ENCODE data around the gene PHLDB1.
A peak's percentile ranks its signal among the peaks of the same experiment; 100 is the strongest.

Gene PHLDB1

DNA sequence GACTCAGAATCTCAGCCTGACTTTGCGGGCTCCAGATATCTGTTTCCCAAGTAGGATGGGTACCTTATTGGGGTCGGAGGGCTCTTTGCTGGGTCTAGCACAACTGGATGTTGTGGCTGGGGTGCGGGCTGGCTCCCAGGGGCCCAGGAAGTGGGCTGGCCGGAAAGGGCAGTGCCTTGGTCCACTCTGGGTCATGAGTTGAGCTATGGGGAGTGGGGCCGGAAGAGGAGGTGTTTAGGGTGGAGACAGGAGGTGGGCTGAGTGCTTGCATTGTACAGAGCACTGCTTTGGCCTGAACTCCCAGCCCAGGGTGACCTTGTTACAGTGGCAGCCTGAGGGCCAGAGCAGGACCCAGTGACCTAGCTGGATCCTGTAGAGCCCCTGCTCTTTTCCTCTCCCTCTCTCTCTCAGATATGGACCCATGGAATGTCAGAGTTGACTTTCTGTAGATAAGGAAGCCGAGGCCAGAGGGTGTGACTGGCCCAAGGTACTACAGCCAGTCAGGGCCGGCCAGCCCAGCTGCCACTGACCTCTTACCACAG lies 13.2 kb downstream of the PHLDB1 start:
- peak overlapping the region; percentile 68 for H3K4me3 ChIP-seq (replicated peaks; ENCODE audit: low read depth, low read length)
- TF ChIP-seq, protein P1, sequence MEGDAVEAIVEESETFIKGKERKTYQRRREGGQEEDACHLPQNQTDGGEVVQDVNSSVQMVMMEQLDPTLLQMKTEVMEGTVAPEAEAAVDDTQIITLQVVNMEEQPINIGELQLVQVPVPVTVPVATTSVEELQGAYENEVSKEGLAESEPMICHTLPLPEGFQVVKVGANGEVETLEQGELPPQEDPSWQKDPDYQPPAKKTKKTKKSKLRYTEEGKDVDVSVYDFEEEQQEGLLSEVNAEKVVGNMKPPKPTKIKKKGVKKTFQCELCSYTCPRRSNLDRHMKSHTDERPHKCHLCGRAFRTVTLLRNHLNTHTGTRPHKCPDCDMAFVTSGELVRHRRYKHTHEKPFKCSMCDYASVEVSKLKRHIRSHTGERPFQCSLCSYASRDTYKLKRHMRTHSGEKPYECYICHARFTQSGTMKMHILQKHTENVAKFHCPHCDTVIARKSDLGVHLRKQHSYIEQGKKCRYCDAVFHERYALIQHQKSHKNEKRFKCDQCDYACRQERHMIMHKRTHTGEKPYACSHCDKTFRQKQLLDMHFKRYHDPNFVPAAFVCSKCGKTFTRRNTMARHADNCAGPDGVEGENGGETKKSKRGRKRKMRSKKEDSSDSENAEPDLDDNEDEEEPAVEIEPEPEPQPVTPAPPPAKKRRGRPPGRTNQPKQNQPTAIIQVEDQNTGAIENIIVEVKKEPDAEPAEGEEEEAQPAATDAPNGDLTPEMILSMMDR (IDR thresholded peaks at IDR 0.05; ENCODE audit: low read length, missing control alignments): no peak
- peak; percentile 48 for DNase-seq (ENCODE audit: low read depth)

DNA sequence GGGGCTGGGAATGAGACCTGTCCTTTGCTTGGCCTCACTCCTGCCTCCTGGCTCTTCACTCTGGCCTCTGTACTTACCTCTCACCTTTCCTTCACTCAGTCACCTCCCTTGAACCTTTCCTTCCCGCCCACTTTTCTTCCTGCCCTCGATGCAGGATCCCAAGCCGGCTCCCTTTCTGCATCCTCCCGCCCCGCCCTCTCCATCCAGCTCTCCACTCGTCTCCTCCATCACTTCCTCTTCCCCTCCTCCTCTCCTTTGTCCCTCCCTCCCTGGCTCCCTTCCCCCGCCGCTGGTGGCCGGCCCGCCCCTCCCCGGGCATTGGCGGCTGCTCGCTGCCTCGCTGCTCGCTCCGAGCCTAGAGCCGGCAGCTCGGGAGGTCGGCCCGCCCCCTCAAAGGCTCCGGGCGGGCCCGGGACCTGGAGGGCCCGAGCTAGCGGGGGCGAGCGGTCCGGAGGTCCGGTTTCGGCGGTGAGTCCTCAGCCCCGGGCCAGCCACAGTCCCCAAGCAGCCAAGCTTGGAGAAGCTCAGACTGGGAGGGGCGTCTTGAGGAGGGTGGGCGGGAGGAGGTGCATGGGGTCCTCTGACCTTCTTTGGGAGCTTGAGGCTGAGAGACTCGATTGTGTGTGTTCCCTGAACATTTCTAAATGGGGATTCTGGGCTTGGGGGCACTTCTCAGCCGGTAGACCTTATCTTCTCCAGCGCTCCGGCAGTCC lies 13.8 kb downstream of the PHLDB1 start:
- TF ChIP-seq, protein P1 (IDR thresholded peaks at IDR 0.05; ENCODE audit: low read length, missing control alignments): no peak
- peak; percentile 90 for DNase-seq (ENCODE audit: low read depth)
- H3K4me3 ChIP-seq (replicated peaks; ENCODE audit: low read depth, low read length): peak overlapping the region; percentile 68

DNA sequence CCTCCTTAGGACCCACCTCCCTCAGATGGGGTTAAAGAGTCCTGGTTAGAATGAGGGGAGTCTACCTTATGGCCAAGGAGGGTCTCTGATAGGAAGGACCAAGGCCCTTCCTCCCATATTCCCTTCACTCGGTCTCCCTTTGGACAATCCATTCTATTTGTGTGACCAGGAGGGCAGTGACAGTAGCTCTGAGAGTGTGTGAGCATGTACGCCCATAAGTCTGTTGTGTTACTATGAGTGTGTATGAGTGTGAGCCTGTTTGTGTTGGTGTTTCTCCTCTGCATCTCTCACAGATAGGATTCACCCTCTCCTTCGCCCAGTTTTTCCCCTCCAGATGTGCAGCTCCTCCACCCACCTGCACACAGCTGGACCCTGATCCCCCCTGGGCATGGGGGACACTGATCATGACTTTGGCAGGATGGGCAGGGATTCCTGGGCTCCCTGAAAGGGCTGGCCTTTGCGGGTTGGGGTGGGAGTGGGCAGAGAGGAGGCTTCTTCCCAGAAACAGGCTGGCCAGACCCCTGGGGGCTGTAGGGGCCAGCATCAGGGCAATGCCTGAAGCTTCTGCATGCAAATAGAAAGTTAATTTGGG lies 14.5 kb downstream of the PHLDB1 start:
- H3K4me3 ChIP-seq (replicated peaks; ENCODE audit: low read depth, low read length): peak overlapping the region; percentile 68
- TF ChIP-seq, protein P1 (IDR thresholded peaks at IDR 0.05; ENCODE audit: low read length, missing control alignments): no peak
- DNase-seq (ENCODE audit: low read depth): no peak

DNA sequence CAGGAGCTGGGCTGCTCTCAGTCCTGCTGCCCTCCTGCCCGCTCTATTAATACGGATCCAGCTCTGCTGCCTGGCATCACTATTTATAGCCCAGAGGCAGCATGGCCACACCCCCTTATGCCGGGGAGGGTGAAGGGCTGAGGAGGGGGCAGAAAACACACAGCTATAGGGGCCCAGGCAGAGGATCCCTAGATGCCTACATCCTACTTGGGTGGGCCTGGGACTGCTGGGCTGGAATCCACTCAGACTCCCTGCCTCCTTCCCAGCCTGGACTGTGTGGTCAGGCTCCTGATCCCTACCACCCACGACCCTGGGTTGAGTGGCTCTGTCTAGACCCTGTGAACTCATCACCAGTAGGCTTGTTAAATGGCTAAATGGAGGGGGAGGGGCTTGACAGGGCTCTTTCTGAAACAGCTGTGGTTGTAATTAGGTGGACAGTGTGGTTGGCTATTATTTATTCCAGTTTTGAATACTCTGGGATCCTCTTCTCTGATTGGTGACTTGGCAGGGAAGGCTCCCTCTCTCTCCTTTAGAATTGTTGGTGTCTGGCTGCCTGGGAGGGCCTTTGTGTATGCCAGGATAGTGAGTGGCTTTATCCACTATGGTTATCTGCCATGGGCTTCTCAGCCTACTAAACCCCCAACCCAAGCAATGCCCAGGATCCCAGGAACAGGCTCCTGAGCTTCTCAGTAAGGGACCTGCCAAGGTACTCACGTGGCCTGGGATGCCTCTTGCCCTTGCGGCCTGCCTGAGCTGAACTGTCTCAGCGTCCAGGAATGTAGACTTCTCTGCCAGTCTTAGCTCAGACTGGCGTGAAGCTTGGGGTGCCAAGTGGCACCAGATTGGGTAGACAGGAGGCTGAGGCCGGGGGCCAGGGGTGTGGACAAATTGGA lies 15.2 kb downstream of the PHLDB1 start:
- peak overlapping the region; percentile 68 for H3K4me3 ChIP-seq (replicated peaks; ENCODE audit: low read depth, low read length)
- DNase-seq (ENCODE audit: low read depth): peak; percentile 66
- TF ChIP-seq, protein P1 (IDR thresholded peaks at IDR 0.05; ENCODE audit: low read length, missing control alignments): no peak

DNA sequence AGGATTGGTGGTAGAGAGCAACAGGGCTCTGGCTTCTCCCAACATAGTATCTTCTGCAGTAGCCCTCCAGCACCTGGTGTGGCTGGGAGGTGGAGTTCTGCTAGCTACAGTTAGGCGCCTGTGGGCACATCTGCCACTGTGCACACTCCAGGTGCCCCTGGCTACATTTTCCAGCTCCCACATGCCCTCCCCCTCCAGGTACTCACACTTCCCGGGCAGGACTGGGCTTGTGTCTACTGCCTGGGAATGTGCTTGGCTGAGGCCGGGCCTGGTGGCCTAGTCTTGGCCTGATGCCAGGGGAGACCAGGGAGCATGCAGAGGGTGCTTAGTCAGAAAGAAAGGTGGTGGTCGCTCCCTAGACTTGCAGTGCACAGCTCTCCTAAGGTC lies 15.8 kb downstream of the PHLDB1 start:
- H3K4me3 ChIP-seq (replicated peaks; ENCODE audit: low read depth, low read length): no peak overlapping the region
- TF ChIP-seq, protein P1 (IDR thresholded peaks at IDR 0.05; ENCODE audit: low read length, missing control alignments): no peak
- peak; percentile 53 for DNase-seq (ENCODE audit: low read depth)

DNA sequence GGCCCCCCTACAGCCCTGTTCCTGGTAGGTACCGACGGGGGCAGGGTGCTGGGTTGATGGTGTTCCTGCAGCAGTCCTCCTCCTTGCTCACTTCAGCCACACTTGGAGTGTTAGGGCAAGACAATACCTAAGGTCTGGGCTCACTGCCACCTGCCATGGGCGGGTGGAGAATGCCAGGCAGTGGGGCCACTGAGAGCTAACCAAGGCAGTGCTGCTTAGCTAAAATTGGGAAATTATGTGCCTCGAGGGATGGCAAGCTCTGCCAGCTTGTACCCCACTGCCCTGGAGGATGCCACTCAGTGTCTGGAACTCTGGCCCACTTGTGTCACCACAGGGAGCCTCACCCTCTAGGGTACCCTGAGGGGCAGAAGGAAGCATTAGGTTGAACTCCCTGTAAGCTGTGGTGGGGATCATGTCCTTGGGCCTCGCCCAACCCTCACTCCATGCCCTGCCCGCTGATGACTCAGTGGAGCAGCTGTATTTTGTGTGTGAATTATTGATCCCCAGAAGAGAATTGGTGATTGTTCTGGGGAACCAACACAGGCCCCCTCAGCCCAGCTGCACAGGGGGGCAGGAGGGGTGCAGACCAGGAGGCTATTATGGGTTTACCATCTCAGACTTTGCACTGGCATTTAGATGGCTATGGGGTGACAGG lies 17.7 kb downstream of the PHLDB1 start:
- TF ChIP-seq, protein P1 (IDR thresholded peaks at IDR 0.05; ENCODE audit: low read length, missing control alignments): no peak
- DNase-seq (ENCODE audit: low read depth): no peak
- H3K4me3 ChIP-seq (replicated peaks; ENCODE audit: low read depth, low read length): no peak overlapping the region
